IPS-NIHi7 (cell line): ENCODE results near the gene MIPEP.
"Not testable (repeated sequence)": the region's sequence is repeated elsewhere in the genome, so short reads cannot be mapped to it uniquely, and the experiment has no call there.

Source experiments
- DNase-seq: peaks from one replicate; pipeline ENCODE4 v3.0.0; 2012; ENCODE audit warnings: mixed read lengths; ENCODE audit errors: extremely low spot score

MIPEP gene

DNA sequence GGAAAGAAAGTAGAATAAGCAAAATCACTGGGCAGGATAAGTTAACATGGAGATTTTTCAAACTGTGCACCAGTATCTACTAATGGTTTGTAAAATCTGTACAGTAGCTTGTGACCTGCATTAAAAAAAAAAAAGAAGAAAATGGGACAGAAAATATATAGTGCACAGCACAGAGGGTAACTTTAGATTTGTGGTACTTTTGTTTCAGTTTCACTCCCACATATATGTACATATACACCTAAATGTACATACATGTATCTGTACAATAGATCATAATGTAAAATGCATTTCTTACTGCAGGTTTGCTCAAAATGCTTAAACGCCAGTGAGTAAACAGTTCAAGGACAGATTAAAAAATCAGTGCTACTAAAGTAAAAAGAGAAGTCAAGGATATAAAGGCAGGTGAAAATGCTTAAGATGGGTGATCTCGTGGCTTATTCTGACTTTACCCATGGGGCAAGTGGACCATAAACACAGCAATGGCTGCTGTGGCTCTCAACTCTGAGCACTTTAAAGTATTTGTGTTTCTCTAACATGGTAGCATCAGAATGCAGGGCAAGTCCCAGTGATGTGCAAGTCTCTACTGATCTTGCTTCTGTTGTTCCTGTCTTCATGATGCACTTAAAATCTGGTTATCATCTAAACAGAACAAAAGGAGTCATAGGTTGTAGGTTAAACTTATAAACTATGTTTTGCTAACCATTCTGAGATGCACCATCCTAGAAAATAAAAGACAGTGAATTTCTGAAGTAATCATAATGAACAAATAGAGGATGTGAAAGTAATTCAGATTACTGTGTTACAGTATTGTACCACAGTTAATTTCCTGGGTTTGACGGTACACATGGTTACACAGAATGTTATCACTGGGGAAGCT is 112.3 kb downstream of the MIPEP start:
- no peak for DNase-seq

DNA sequence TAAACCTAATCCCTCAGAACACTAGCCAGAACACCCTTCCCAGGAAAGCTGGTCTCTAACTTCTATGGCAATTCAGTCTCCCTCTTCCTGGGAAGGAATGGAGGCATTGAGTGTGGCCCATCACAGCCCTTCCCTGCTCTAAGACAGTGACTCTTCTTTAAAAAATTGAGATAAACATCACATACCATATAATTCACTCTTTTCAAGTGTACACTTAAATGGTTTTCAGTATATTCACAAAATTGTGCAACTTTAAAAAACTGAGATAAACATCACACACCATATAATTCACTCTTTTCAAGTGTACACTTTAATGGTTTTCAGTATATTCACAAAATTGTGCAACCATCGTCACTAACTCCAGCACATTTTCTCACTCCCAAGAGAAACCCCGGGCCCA is 116.5 kb downstream of the MIPEP start:
- no peak for DNase-seq

- no peak for DNase-seq
These were observed 117.2 kb downstream of the MIPEP start for GRCh38 chr13:23771956-23772355.

- DNase-seq, result no peak
These were observed 117.6 kb downstream of the MIPEP start for GRCh38 chr13:23771552-23771951.

DNA sequence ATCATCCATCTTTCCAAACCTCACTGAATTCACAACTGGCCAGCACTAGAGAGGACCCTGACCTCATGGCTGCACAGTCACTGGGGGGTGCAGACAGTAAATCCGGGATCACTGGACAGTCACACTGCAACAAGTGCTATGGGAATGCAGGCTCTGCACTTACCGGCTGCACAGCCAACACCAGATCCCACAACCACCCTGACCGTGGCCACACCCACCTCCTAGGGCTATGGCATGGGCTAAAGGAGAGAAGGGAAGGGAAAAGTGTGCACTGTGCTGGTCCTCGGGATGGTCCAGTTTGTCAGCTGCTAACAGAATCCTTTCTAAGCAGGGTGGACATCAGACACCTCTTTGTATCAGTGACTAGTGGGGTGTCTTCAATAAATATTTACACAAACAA is 118.2 kb downstream of the MIPEP start:
- no peak for DNase-seq

DNA sequence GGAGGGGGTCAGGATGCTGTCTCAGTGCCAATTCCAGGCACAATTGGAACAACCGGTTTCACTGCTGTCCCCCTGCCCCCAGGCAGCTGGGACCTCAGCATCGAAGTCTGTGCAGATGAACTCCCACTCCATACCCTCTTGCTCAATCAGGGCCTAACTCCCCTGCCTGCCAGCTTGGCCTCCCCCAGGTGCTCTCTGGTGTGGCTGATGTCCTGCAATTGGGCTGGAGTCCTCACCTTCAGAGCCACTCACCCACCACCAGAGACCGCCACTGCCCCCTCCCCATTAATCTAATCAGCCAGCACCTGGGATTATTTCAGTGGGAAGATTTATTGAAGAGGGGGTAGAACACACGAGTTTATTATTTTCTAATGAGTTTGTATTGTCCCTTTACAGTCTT is 118.8 kb downstream of the MIPEP start:
- peak; percentile 55 for DNase-seq

GRCh38 chr13:23769401-23769800 is 119.8 kb downstream of the MIPEP start:
- no peak for DNase-seq

- DNase-seq, result no peak
These were observed 121.4 kb downstream of the MIPEP start for GRCh38 chr13:23767838-23768237.

- no peak for DNase-seq
These were observed 122.3 kb downstream of the MIPEP start for GRCh38 chr13:23766939-23767338.

DNA sequence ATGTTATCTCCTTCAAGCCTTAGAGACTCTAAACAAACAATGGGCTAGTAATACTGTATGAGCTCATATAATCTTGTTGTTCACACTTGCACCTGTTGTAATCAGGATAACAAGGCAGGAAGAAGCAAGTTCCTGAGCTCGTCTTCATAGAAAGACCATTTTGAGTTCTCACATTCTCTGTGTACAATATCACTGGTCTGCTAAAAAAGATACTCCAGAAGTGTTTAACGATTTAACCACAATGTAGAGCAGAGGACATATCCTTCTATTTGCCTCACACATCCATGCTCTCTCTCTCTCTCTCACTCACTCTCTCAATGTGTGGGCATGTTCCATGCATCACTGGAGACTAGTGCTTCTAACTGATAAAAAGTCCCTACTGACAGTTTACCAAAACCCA is 122.9 kb downstream of the MIPEP start:
- no peak for DNase-seq

DNA sequence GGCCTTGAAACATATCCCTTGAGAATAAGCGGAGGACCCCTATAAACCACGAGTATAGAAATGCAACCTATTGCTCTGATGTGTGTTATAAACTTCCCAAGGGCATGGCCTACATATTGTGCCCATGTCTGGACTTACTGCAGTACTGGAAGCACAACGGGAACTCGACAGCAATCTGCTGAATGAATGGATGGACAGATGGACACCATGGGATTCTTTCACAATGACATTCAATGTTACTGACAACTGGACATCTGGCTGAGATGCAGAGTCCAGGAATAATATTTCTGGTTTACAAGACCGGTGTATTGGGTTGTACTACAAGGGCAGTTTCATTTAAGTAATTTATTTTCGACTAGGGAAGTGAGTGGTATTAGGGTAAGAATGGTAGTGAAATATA is 123.7 kb downstream of the MIPEP start:
- DNase-seq, result no peak

DNA sequence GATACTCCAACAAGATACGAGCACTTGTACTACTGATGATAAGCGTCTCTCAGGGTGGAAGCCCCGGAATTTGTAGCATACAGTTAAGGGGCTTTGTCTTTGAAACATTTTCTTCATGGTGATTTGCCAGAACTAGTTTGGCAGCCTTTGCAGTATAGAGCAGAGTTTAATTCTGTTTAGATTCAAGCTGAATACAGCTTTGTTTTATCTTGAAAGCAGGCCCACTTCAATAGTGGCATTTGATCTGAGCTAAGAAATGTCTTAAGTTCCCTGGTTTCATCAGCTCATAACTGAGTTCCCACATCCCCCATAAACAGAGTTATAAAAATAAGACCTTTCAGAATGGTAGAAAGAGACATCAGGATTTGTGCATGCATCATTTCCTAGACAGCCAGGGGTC is 125.9 kb downstream of the MIPEP start:
- no peak for DNase-seq

- DNase-seq, result not testable (repeated sequence)
These were observed 127.4 kb downstream of the MIPEP start for GRCh38 chr13:23761760-23762159.

DNA sequence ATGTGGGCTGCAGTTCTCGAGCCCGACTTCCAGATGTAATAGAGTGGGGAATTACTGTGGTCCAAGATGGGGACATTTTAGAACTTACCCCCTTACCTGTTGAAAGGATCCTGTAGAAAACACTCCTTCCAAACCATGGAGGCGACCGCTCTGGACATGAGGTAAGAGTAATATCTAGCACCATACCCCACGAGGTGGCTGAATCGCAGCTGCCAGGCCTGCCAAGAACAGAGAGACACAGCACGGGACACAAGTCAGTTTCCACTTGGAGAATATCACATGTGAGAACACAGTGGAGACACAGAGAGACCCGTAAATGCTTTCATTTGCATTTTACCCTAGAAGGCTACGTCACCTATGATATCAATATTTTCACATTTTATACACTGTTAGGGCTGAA is 129.2 kb downstream of the MIPEP start:
- DNase-seq, result no peak

GRCh38 chr13:23758798-23759527 is 130.2 kb downstream of the MIPEP start:
- no peak for DNase-seq

GRCh38 chr13:23754997-23755396 is 134.2 kb downstream of the MIPEP start:
- DNase-seq, result no peak

- no peak for DNase-seq
These were observed 134.7 kb downstream of the MIPEP start for GRCh38 chr13:23754506-23754905.

DNA sequence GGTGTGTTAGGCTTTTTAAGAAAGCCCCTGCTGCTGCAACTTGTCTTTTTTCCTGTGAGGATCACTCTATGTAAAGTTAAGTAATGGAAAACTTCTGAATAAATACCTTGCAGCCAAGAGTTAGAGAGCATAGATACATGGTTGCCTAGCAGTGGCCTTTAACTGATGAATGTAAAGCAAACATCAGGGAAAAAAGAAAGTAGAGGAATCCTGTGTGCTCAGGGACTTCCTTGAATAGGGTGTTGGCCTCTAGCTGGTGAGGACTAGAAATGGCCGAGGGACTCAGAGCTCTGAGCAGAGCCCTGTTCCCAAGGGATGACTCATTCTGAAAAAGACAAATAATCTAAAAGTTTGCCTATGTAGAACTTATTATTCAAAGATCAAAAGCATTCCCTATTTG is 135.7 kb downstream of the MIPEP start:
- no peak for DNase-seq

DNA sequence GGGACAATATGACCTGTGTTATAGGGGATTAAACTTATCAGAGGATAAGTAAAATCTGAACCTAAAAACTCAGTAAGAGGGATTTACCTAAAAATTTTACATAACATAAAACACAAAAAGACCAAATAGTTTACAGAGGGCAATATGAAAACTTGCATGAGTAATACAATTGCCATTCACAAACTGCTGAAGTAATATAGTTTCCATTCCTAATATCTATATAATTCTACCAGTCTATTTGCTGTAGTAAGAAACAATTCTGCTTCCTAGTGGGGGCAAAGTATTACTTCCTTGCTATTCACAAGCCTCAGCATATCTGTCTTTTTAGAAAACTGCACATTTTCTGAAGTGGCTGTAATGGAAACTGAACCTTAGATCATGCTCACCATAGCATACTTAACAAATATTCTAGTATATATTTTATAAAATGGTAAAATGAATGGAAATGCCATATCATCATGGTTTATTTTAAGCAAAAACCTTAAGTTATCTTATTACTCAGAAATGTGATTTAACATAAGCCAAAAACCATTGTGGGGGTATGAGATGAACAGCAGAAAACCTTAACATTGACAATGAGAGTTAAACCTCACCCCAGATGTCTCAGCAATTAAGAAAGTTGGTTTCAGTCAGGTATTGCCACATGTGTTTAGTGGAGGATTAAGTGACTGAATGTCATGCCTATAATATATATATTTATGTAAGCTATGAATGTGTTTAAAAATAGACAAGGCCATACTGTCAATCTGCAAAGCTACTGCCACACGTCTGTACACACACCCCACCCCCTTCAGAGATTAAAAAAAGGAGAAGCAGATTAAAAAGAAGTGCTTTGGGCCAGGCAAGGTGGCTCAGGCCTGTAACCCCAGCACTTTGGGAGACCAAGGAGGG is 136.8 kb downstream of the MIPEP start:
- DNase-seq, result no peak

GRCh38 chr13:23751195-23751594 is 138.0 kb downstream of the MIPEP start:
- no peak for DNase-seq

- no peak for DNase-seq
These were observed 138.6 kb downstream of the MIPEP start for GRCh38 chr13:23750383-23751121.
